ENCODE measurements around the gene CLDN20.

CLDN20 gene

GRCh38 chr6:155270561-155271091 lies 6.8 kb downstream of the CLDN20 start:
- ATAC-seq (ENCODE audit: low read depth) (no peak), DNase-seq (ENCODE audit: low spot score) (no peak)
- Histone ChIP-seq H3K4me3 (ENCODE audit: severe bottlenecking) (no peak overlapping the region), H3K4me1 (ENCODE audit: insufficient read depth, poor library complexity, severe bottlenecking) (peaks cover 20% of the 10 kb centered on the region), H3K36me3 (ENCODE audit: low read depth) (peaks cover 36% of the 10 kb centered on the region), H3K27ac (ENCODE audit: poor library complexity, severe bottlenecking) (no peak overlapping the region), H3K27me3 (ENCODE audit: insufficient read depth, poor library complexity, severe bottlenecking) (no peaks in the 10 kb centered on the region), H3K9me3 (ENCODE audit: severe bottlenecking) (no peaks in the 10 kb centered on the region)
- no peak for TF ChIP-seq CTCF (IDR thresholded peaks at IDR 0.05; ENCODE audit: poor library complexity, severe bottlenecking)

GRCh38 chr6:155271145-155271544 lies 7.3 kb downstream of the CLDN20 start:
- DNase-seq (ENCODE audit: low spot score) (no peak), ATAC-seq (ENCODE audit: low read depth) (no peak)
- Histone ChIP-seq H3K4me1 (ENCODE audit: insufficient read depth, poor library complexity, severe bottlenecking) (peaks cover 20% of the 10 kb centered on the region), H3K27me3 (ENCODE audit: insufficient read depth, poor library complexity, severe bottlenecking) (no peaks in the 10 kb centered on the region), H3K4me3 (ENCODE audit: severe bottlenecking) (no peak overlapping the region), H3K36me3 (ENCODE audit: low read depth) (peaks cover 36% of the 10 kb centered on the region), H3K27ac (ENCODE audit: poor library complexity, severe bottlenecking) (no peak overlapping the region), H3K9me3 (ENCODE audit: severe bottlenecking) (no peaks in the 10 kb centered on the region)
- TF ChIP-seq CTCF (IDR thresholded peaks at IDR 0.05; ENCODE audit: poor library complexity, severe bottlenecking): no peak

GRCh38 chr6:155272353-155273232 lies 8.8 kb downstream of the CLDN20 start:
- Histone ChIP-seq H3K9me3 (ENCODE audit: severe bottlenecking) (no peaks in the 10 kb centered on the region), H3K36me3 (ENCODE audit: low read depth) (peaks cover 43% of the 10 kb centered on the region), H3K4me1 (ENCODE audit: insufficient read depth, poor library complexity, severe bottlenecking) (peaks cover 30% of the 10 kb centered on the region), H3K27ac (ENCODE audit: poor library complexity, severe bottlenecking) (peak overlapping the region; percentile 57), H3K27me3 (ENCODE audit: insufficient read depth, poor library complexity, severe bottlenecking) (no peaks in the 10 kb centered on the region), H3K4me3 (ENCODE audit: severe bottlenecking) (no peak overlapping the region)
- no peak for ATAC-seq (ENCODE audit: low read depth)
- no peak for DNase-seq (ENCODE audit: low spot score)
- TF ChIP-seq CTCF (IDR thresholded peaks at IDR 0.05; ENCODE audit: poor library complexity, severe bottlenecking): no peak

- Histone ChIP-seq H3K4me1 (ENCODE audit: insufficient read depth, poor library complexity, severe bottlenecking) (peaks cover 37% of the 10 kb centered on the region), H3K36me3 (ENCODE audit: low read depth) (peaks cover 44% of the 10 kb centered on the region), H3K4me3 (ENCODE audit: severe bottlenecking) (no peak overlapping the region), H3K27ac (ENCODE audit: poor library complexity, severe bottlenecking) (peak overlapping the region; percentile 57), H3K27me3 (ENCODE audit: insufficient read depth, poor library complexity, severe bottlenecking) (no peaks in the 10 kb centered on the region), H3K9me3 (ENCODE audit: severe bottlenecking) (no peaks in the 10 kb centered on the region)
- DNase-seq (ENCODE audit: low spot score) (no peak), ATAC-seq (ENCODE audit: low read depth) (peak; percentile 76)
- TF ChIP-seq CTCF (IDR thresholded peaks at IDR 0.05; ENCODE audit: poor library complexity, severe bottlenecking): no peak
Measured at GRCh38 chr6:155273431-155273830, 9.6 kb downstream of the CLDN20 start.

- no peak for DNase-seq (ENCODE audit: low spot score)
- no peak overlapping the region for H3K4me3 ChIP-seq (ENCODE audit: severe bottlenecking)
- H3K9me3 ChIP-seq (ENCODE audit: severe bottlenecking): no peaks in the 10 kb centered on the region
- H3K27me3 ChIP-seq (ENCODE audit: insufficient read depth, poor library complexity, severe bottlenecking): no peaks in the 10 kb centered on the region
- H3K27ac ChIP-seq (ENCODE audit: poor library complexity, severe bottlenecking): peak overlapping the region; percentile 57
- no peak for TF ChIP-seq CTCF (IDR thresholded peaks at IDR 0.05; ENCODE audit: poor library complexity, severe bottlenecking)
- peaks cover 47% of the 10 kb centered on the region for H3K36me3 ChIP-seq (ENCODE audit: low read depth)
- peaks cover 40% of the 10 kb centered on the region for H3K4me1 ChIP-seq (ENCODE audit: insufficient read depth, poor library complexity, severe bottlenecking)
- ATAC-seq (ENCODE audit: low read depth): no peak
Measured at GRCh38 chr6:155274106-155274505, 10.3 kb downstream of the CLDN20 start.
